Measurements from ENCODE around the gene PADI1.

- TF ChIP-seq CTCF (IDR thresholded peaks at IDR 0.05) (no peak), EZH2 (IDR thresholded peaks at IDR 0.05; ENCODE audit: borderline replicate concordance, insufficient read depth, low read depth, low read length, poor library complexity, severe bottlenecking) (no peak)
Observed at GRCh38 chr1:17248781-17249180, 43.9 kb downstream of the PADI1 start, which contains the start of gene PADI3.

All from B cell (primary cell).